Endodermal cell (in vitro differentiated cells): ENCODE measurements around the gene ZNF227. TPM values are rescaled to one million over a fixed set of nuclear protein-coding genes. Genes with fewer than 3 reads are reported as not detected.
A peak's percentile ranks its signal among the peaks of the same experiment; 100 is the strongest.

Source experiments
- DNase-seq: peaks from one replicate; pipeline ENCODE4 v3.0.0-alpha.2; 2017
- H3K27ac ChIP-seq: 2 replicates; pipeline ENCODE4 v1.5.1; 2013; ENCODE audit warnings: mild to moderate bottlenecking, low read depth, low read length, moderate library complexity
- H3K27me3 ChIP-seq: 2 replicates; pipeline ENCODE4 v1.6.1; 2013; ENCODE audit warnings: mild to moderate bottlenecking, low read length, moderate library complexity; ENCODE audit not compliant: insufficient read depth, control insufficient read depth, poor library complexity, severe bottlenecking
- H3K36me3 ChIP-seq: 2 replicates; pipeline ENCODE4 v1.7.0; 2013; ENCODE audit warnings: mild to moderate bottlenecking, low read length, moderate library complexity; ENCODE audit not compliant: control insufficient read depth, insufficient read depth
- H3K4me1 ChIP-seq: one replicate; pipeline ENCODE4 v1.7.0; 2013; ENCODE audit warnings: low read length; ENCODE audit not compliant: control insufficient read depth, insufficient read depth
- H3K4me3 ChIP-seq: 2 replicates; pipeline ENCODE4 v1.5.1; 2013; ENCODE audit warnings: mild to moderate bottlenecking, low read length, moderate library complexity
- H3K9ac ChIP-seq: 2 replicates; pipeline ENCODE4 v1.6.1; 2013; ENCODE audit warnings: mild to moderate bottlenecking, low read length, moderate library complexity; ENCODE audit not compliant: poor library complexity, severe bottlenecking; ENCODE audit errors: extremely low read depth
- H3K9me3 ChIP-seq: 2 replicates; pipeline ENCODE4 v1.6.1; 2013; ENCODE audit warnings: mild to moderate bottlenecking, low read length, moderate library complexity; ENCODE audit not compliant: control insufficient read depth
- H3K27ac Mint-ChIP-seq: 2 replicates; pipeline ENCODE4 v1.8.0; 2020; ENCODE audit warnings: mixed read lengths
- H3K27me3 Mint-ChIP-seq: 2 replicates; pipeline ENCODE4 v1.8.0; 2021; ENCODE audit warnings: mild to moderate bottlenecking, mixed read lengths; ENCODE audit not compliant: insufficient read depth
- H3K36me3 Mint-ChIP-seq: 2 replicates; pipeline ENCODE4 v1.8.0; 2020; ENCODE audit warnings: low read depth, mixed read lengths
- H3K4me1 Mint-ChIP-seq: 2 replicates; pipeline ENCODE4 v1.8.0; 2020; ENCODE audit warnings: mixed read lengths
- H3K4me3 Mint-ChIP-seq: 2 replicates; pipeline ENCODE4 v1.8.0; 2020; ENCODE audit warnings: mild to moderate bottlenecking, moderate library complexity, mixed read lengths
- H3K9me3 Mint-ChIP-seq: 2 replicates; pipeline ENCODE4 v1.8.0; 2020; ENCODE audit warnings: mild to moderate bottlenecking, mixed read lengths
- WGBS, 2 experiments: methylation state at CpG; one replicate each; pipeline versions ENCODE4 v1.1.5 to v1.1.7; 2013; ENCODE audit warnings: missing lambda C conversion rate in 2 of 2, mixed read lengths in 1 of 2; ENCODE audit not compliant: insufficient coverage in 1 of 2, insufficient read length in 1 of 2; 5-methylcytosine and 5-hydroxymethylcytosine counted together
- long read RNA-seq, 4 experiments: library from polyadenylated mRNA in 2 of 4; library from RNA in 1 of 4; library from capped mRNA in 1 of 4; stranded (forward) in 3 of 4; unstranded in 1 of 4; transcript quantifications; one replicate each; pipeline ENCODE4 v2.0.0, GENCODE V29; 2020 to 2021; ENCODE audit warnings: inconsistent platforms in 1 of 4
- polyA plus RNA-seq, 2 experiments: library from polyadenylated mRNA; stranded (reverse); fragments of 50-300 nt; gene quantifications; one replicate each; pipeline ENCODE4 v1.2.3, GENCODE V29; 2013
- total RNA-seq, 2 donors: library from RNA; stranded (reverse); fragmentation: NEBNext Ultra II Directional in 1 of 2; extraction: Animal tissue kit (Norgen Biotek cat#: 25700) in 1 of 2; gene quantifications; 2 replicates in 1 of 2; 3 replicates in 1 of 2; pipeline ENCODE4 v1.2.1, GENCODE V29; 2021
- TF ChIP-seq, protein P1 (sequence below): fragments of 200-600 bp; sonication (generic); conservative IDR thresholded peaks from 2 replicates; pipeline ENCODE4 v1.5.0; 2021; ENCODE audit warnings: antibody characterized with exemption, mild to moderate bottlenecking

ZNF227 gene
- total RNA-seq: 10 to 100 TPM; 27.6 to 27.8 TPM
- polyA plus RNA-seq (2013, experiment 1 of 2): 17.6 TPM
- polyA plus RNA-seq (2013, experiment 2 of 2): 16.1 TPM
- long read RNA-seq, experiment 1, partial matches to known transcripts: 2 of 5 reads
- long read RNA-seq, experiment 1, other reads (novel, unspliced or antisense): 2 of 5 reads
- long read RNA-seq, experiment 2, transcript ZNF227-201 (6 exons, 3,043 nt): major isoform, 6 of 13 reads
- long read RNA-seq, experiment 2, partial matches to known transcripts: 1 of 13 reads
- long read RNA-seq, experiment 2, other reads (novel, unspliced or antisense): 3 of 13 reads
- long read RNA-seq, experiment 3, transcript ZNF227-201 (6 exons, 3,043 nt): major isoform, 10 of 31 reads
- long read RNA-seq, experiment 3, transcript ZNF227-204 (6 exons, 569 nt): minor isoform, 5 of 31 reads
- long read RNA-seq, experiment 3, partial matches to known transcripts: 4 of 31 reads
- long read RNA-seq, experiment 3, other reads (novel, unspliced or antisense): 9 of 31 reads
- long read RNA-seq, experiment 4, partial matches to known transcripts: 1 of 4 reads
- long read RNA-seq, experiment 4, other reads (novel, unspliced or antisense): 3 of 4 reads

DNA sequence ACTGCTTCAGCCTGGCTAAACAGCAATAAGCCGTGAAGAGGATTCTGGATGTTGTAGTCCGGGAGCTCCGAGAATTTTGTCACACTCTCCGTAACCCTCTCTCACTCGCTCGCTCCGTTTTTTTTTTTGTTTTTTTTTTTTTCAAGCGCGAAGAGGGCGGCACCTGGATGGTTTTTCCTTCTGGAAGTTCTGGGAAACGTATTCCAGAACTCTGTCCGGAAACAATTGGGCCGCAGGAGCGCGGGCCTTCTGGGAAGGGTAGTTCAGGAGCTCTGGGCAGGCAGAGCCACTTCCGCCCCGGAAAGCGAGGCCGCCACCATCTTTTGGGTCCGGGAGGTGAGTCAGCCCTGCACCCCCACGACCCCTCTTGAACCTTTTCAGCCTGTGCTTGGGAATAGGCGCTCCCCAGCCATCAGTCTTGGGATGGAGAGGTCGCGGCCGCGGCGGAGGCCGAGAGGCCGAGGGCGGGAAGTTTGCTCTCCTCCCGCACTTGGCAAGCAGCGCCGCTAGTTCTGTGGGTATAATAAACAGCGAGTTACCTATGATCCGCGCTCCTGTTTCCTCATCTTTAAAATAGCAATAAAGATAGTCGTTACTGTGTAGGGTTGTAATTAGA is at the start of gene ZNF227:
TSS of gene ZNF227 (plus strand) at position 283 of the 616 bp plus-strand sequence. CDS start 5,261 bp downstream, outside the sequence.
- peak; percentile 96 for DNase-seq
- Mint-ChIP-seq H3K4me1 (peaks cover 6% of the 10 kb centered on the region), H3K4me3 (peak within 1 kb of the TSS; percentile 94), H3K27ac (peak within 1 kb of the TSS; percentile 92), H3K9me3 (no peaks in the 10 kb centered on the region), H3K36me3 (peaks cover 25% of the 10 kb centered on the region), H3K27me3 (peaks cover 17% of the 10 kb centered on the region)
- Histone ChIP-seq H3K9me3 (no peaks in the 10 kb centered on the region), H3K9ac (peak within 1 kb of the TSS; percentile 70), H3K4me3 (peak within 1 kb of the TSS; percentile 97), H3K27me3 (peaks cover 7% of the 10 kb centered on the region), H3K36me3 (peaks cover 21% of the 10 kb centered on the region), H3K27ac (peak within 1 kb of the TSS; percentile 63), H3K4me1 (no peaks in the 10 kb centered on the region)
- WGBS, 2 experiments: 0 to 1% methylated on average over 26 to 37 of the region's 37 CpGs
- TF ChIP-seq, protein P1, sequence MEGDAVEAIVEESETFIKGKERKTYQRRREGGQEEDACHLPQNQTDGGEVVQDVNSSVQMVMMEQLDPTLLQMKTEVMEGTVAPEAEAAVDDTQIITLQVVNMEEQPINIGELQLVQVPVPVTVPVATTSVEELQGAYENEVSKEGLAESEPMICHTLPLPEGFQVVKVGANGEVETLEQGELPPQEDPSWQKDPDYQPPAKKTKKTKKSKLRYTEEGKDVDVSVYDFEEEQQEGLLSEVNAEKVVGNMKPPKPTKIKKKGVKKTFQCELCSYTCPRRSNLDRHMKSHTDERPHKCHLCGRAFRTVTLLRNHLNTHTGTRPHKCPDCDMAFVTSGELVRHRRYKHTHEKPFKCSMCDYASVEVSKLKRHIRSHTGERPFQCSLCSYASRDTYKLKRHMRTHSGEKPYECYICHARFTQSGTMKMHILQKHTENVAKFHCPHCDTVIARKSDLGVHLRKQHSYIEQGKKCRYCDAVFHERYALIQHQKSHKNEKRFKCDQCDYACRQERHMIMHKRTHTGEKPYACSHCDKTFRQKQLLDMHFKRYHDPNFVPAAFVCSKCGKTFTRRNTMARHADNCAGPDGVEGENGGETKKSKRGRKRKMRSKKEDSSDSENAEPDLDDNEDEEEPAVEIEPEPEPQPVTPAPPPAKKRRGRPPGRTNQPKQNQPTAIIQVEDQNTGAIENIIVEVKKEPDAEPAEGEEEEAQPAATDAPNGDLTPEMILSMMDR: no peak

DNA sequence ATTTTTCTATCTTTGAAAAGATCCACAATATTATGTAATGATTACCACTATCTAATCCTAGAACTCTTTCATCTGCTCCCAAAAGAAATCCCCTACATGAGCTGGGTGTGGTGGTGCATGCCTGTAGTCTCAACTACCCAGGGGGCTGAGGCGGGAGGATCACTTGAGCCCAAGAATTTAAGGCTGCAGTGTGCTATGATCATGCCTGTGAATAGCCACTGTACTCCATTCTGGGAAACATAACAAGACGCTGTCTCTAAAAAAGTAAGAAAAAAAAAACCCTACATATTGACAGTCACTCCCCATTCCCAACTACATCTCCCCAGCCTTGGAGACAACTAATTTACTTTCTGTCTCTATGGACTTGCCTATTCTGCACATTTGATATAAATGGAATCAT is 48.5 kb upstream of the ZNF227 start:
- whole genome bisulfite sequencing, 2 experiments: 91% methylated on average over 2 of the region's 2 CpGs
- Histone ChIP-seq H3K36me3 (peaks cover 21% of the 10 kb centered on the region), H3K27me3 (peaks cover 5% of the 10 kb centered on the region), H3K4me1 (no peaks in the 10 kb centered on the region), H3K9ac (no peak overlapping the region), H3K4me3 (peak overlapping the region; percentile 92), H3K27ac (no peak overlapping the region), H3K9me3 (peaks cover 7% of the 10 kb centered on the region)
- Mint-ChIP-seq H3K27me3 (peaks cover 27% of the 10 kb centered on the region), H3K4me1 (peaks cover 9% of the 10 kb centered on the region), H3K27ac (no peak overlapping the region), H3K36me3 (peaks cover 23% of the 10 kb centered on the region), H3K4me3 (no peak overlapping the region), H3K9me3 (peaks cover 3% of the 10 kb centered on the region)
- TF ChIP-seq, protein P1: no peak
- DNase-seq: no peak

- peaks cover 3% of the 10 kb centered on the region for H3K9me3 Mint-ChIP-seq
- peak overlapping the region; percentile 98 for H3K27ac Mint-ChIP-seq
- TF ChIP-seq, protein P1: no peak
- H3K4me1 ChIP-seq: no peaks in the 10 kb centered on the region
- H3K4me1 Mint-ChIP-seq: peaks cover 9% of the 10 kb centered on the region
- peaks cover 7% of the 10 kb centered on the region for H3K9me3 ChIP-seq
- H3K27me3 Mint-ChIP-seq: peaks cover 27% of the 10 kb centered on the region
- peaks cover 26% of the 10 kb centered on the region for H3K36me3 Mint-ChIP-seq
- H3K4me3 ChIP-seq: peak overlapping the region; percentile 92
- H3K27me3 ChIP-seq: peaks cover 5% of the 10 kb centered on the region
- WGBS, 2 experiments: 66 to 93% methylated on average over 2 to 3 of the region's 3 CpGs
- no peak overlapping the region for H3K27ac ChIP-seq
- H3K4me3 Mint-ChIP-seq: peak overlapping the region; percentile 93
- DNase-seq: no peak
- H3K9ac ChIP-seq: peak overlapping the region; percentile 69
- H3K36me3 ChIP-seq: peaks cover 25% of the 10 kb centered on the region
Observed at GRCh38 chr19:44164327-44164672, 48.0 kb upstream of the ZNF227 start.
